ENCODE data around the gene ACP5. TPM values are rescaled to one million over a fixed set of nuclear protein-coding genes. Genes with fewer than 3 reads are reported as not detected.

ACP5 gene
- total and polyA plus RNA-seq, 10 of the 15 experiments (the other 5 are each of a cell fraction or from before 2014, with no cell fraction given) = 1.0 to 73.4 (median 36.8) TPM

- FAIRE-seq = no peak
- Histone ChIP-seq H3K9ac (ENCODE audit: control insufficient read depth, insufficient read depth, low read length) (no peak overlapping the region), H3K27me3 (replicated peaks in 1 of 2; ENCODE audit: control insufficient read depth in 2 of 2, insufficient read depth in 2 of 2, low read length in 1 of 2) (no peaks in the 10 kb centered on the region), H4K20me1 (ENCODE audit: control insufficient read depth, insufficient read depth) (no peaks in the 10 kb centered on the region), H3K27ac (ENCODE audit: control insufficient read depth, insufficient read depth) (no peak overlapping the region), H3K4me3 (no peak overlapping the region), H3K9me3 (replicated peaks; ENCODE audit: control insufficient read depth, insufficient read depth, low read length) (no peaks in the 10 kb centered on the region), H3K36me3 (ENCODE audit: control insufficient read depth in 2 of 2, insufficient read depth in 2 of 2, low read length in 1 of 2) (no peaks in the 10 kb centered on the region), H3K4me1 (ENCODE audit: control insufficient read depth, insufficient read depth, low read length) (peaks cover 15% of the 10 kb centered on the region), H2AFZ (ENCODE audit: control insufficient read depth, low read depth, low read length) (no peak overlapping the region), H3K79me2 (ENCODE audit: control insufficient read depth, insufficient read depth, low read length) (peaks cover 20% of the 10 kb centered on the region), H3K4me2 (ENCODE audit: control insufficient read depth, insufficient read depth) (no peak overlapping the region)
- TF ChIP-seq FOXK2 (IDR thresholded peaks at IDR 0.05) = no peak
- ChIA-PET POLR2A (interaction anchor here (0.5 to 6.8 kb wide), 5 partner anchors 11 to 45 kb away, joined by 3 to 94 read pairs (median 6); no protein-coding TSS in a partner anchor), SMC1A (ENCODE audit: uncharacterized antibody, unreplicated experiment) (interaction anchor here (0.8 to 8.5 kb wide), 5 partner anchors 9 to 234 kb away, joined by 4 to 215 read pairs (median 4); partner anchors contain the start of genes ACP5 and ZNF491), CTCF (interaction anchor here (0.6 to 9.1 kb wide), 6 partner anchors 9 to 27 kb away, joined by 3 to 225 read pairs (median 4); partner anchors contain the start of gene ACP5), RAD21 (ENCODE audit: unreplicated experiment) (interaction anchor here (1.0 to 6.9 kb wide), 3 partner anchors 10 to 22 kb away, joined by 3 to 172 read pairs (median 6); partner anchors contain the start of gene ACP5)
- in situ Hi-C loops (cut with MboI) = no loop called here
- intact Hi-C loops (cut with micrococcal nuclease; ENCODE audit: unreplicated experiment) = loop anchor here (10.0 kb wide), 2 partner anchors 361 to 689 kb away; partner anchors contain the start of genes CARM1 and ZNF700
- WGBS (ENCODE audit: insufficient coverage, insufficient replicate concordance, low lambda C conversion rate, missing lambda C conversion rate) = 97% methylated on average over 8 of the region's 8 CpGs
- DNase-seq (ENCODE audit: low read depth, low spot score) = no peak
- BruUV-seq (replicated peaks) = no TSS peak
- no peak for ATAC-seq
Observed at GRCh38 chr19:11563532-11563931, 13.9 kb downstream of the ACP5 start.

DNA sequence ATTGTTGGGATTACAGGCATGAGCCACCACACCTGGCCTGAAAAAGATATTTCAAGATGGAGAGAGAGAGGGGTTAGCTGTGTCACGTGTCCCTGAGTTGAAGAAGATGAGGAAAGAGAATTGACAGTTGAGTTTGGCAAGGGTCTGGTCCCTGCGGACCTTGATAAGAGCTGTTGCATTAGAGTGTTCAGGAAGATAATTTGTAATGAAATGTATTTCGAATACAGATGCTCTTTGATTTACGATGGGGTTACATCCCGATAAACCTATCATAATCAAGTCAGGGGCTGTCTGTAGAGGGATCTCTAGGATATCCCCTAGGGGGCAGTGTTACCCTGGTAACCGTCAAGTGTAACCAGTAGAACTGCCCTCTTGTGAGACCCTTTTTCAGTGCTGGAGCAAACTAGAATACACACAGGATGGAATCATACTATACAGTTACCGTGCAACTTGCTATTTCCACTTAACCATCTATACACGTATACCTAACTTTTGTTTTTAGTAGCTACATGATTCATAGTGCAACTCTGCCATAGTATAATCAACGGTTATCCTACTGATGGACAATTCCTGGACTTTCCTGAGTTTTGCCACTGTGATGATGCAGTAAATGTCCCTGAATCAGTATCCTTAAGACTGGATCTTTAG lies 16.9 kb downstream of the ACP5 start:
- no TSS peak for BruUV-seq (replicated peaks)
- no peaks in the 10 kb centered on the region for H3K36me3 ChIP-seq (ENCODE audit: control insufficient read depth in 2 of 2, insufficient read depth in 2 of 2, low read length in 1 of 2)
- peak overlapping the region; percentile 83 for H3K4me3 ChIP-seq
- H3K27ac ChIP-seq (ENCODE audit: control insufficient read depth, insufficient read depth) = peak overlapping the region; percentile 60
- ChIA-PET CTCF (interaction anchor here (0.6 to 9.1 kb wide), 18 partner anchors 8 to 405 kb away, joined by 3 to 225 read pairs (median 4); partner anchors contain the start of genes ECSIT, ZNF491 and ZNF763), POLR2A (interaction anchor here (1.2 to 6.8 kb wide), 5 partner anchors 9 to 186 kb away, joined by 3 to 94 read pairs (median 6); partner anchors contain the start of gene SWSAP1), SMC1A (ENCODE audit: uncharacterized antibody, unreplicated experiment) (interaction anchor here (0.8 to 8.5 kb wide), 10 partner anchors 9 to 78 kb away, joined by 3 to 215 read pairs (median 6); partner anchors contain the start of genes ACP5 and ECSIT), RAD21 (ENCODE audit: unreplicated experiment) (interaction anchor here (0.6 to 6.9 kb wide), 12 partner anchors 9 to 1148 kb away, joined by 3 to 172 read pairs (median 4); partner anchors contain the start of genes ECSIT, SWSAP1 and ZNF20)
- intact Hi-C loops (cut with micrococcal nuclease; ENCODE audit: unreplicated experiment) = loop anchor here (1.0 to 10.0 kb wide), 3 partner anchors 27 to 686 kb away; partner anchors contain the start of genes CARM1 and ZNF700
- no peaks in the 10 kb centered on the region for H3K27me3 ChIP-seq (replicated peaks in 1 of 2; ENCODE audit: control insufficient read depth in 2 of 2, insufficient read depth in 2 of 2, low read length in 1 of 2)
- FAIRE-seq = peak; percentile 71
- H4K20me1 ChIP-seq (ENCODE audit: control insufficient read depth, insufficient read depth) = no peaks in the 10 kb centered on the region
- peak; percentile 81 for ATAC-seq
- peaks cover 42% of the 10 kb centered on the region for H3K79me2 ChIP-seq (ENCODE audit: control insufficient read depth, insufficient read depth, low read length)
- DNase-seq (ENCODE audit: low read depth, low spot score) = peak; percentile 83
- H3K9ac ChIP-seq (ENCODE audit: control insufficient read depth, insufficient read depth, low read length) = peak overlapping the region; percentile 61
- H2AFZ ChIP-seq (ENCODE audit: control insufficient read depth, low read depth, low read length) = peak overlapping the region; percentile 36; the same call in 1 of the 2 replicates
- peaks cover 3% of the 10 kb centered on the region for H3K4me1 ChIP-seq (ENCODE audit: control insufficient read depth, insufficient read depth, low read length)
- H3K4me2 ChIP-seq (ENCODE audit: control insufficient read depth, insufficient read depth) = peak overlapping the region; percentile 86
- WGBS (ENCODE audit: insufficient coverage, insufficient replicate concordance, low lambda C conversion rate, missing lambda C conversion rate) = under 1% methylated on average over 9 of the region's 9 CpGs
- in situ Hi-C loops (cut with MboI) = no loop called here
- H3K9me3 ChIP-seq (replicated peaks; ENCODE audit: control insufficient read depth, insufficient read depth, low read length) = no peaks in the 10 kb centered on the region
- TF ChIP-seq SREBF2 (IDR thresholded peaks at IDR 0.05; ENCODE audit: low read length) = no peak
- TF ChIP-seq, protein P1, sequence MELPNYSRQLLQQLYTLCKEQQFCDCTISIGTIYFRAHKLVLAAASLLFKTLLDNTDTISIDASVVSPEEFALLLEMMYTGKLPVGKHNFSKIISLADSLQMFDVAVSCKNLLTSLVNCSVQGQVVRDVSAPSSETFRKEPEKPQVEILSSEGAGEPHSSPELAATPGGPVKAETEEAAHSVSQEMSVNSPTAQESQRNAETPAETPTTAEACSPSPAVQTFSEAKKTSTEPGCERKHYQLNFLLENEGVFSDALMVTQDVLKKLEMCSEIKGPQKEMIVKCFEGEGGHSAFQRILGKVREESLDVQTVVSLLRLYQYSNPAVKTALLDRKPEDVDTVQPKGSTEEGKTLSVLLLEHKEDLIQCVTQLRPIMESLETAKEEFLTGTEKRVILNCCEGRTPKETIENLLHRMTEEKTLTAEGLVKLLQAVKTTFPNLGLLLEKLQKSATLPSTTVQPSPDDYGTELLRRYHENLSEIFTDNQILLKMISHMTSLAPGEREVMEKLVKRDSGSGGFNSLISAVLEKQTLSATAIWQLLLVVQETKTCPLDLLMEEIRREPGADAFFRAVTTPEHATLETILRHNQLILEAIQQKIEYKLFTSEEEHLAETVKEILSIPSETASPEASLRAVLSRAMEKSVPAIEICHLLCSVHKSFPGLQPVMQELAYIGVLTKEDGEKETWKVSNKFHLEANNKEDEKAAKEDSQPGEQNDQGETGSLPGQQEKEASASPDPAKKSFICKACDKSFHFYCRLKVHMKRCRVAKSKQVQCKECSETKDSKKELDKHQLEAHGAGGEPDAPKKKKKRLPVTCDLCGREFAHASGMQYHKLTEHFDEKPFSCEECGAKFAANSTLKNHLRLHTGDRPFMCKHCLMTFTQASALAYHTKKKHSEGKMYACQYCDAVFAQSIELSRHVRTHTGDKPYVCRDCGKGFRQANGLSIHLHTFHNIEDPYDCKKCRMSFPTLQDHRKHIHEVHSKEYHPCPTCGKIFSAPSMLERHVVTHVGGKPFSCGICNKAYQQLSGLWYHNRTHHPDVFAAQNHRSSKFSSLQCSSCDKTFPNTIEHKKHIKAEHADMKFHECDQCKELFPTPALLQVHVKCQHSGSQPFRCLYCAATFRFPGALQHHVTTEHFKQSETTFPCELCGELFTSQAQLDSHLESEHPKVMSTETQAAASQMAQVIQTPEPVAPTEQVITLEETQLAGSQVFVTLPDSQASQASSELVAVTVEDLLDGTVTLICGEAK (IDR thresholded peaks at IDR 0.05; ENCODE audit: borderline replicate concordance) = no peak
- TF ChIP-seq EED (IDR thresholded peaks at IDR 0.05; ENCODE audit: low read depth) = peak; percentile 72
- peak; percentile 88 for TF ChIP-seq JUNB (IDR thresholded peaks at IDR 0.05)
- no peak for TF ChIP-seq MYC (IDR thresholded peaks at IDR 0.05; ENCODE audit: insufficient read depth, insufficient read length, insufficient replicate concordance, low read length, severe bottlenecking)
- TF ChIP-seq DPF2 (IDR thresholded peaks at IDR 0.05) = 0 out of 2 replicates have a peak, but pooled peaks have one; percentile 37
- TF ChIP-seq, protein P2, sequence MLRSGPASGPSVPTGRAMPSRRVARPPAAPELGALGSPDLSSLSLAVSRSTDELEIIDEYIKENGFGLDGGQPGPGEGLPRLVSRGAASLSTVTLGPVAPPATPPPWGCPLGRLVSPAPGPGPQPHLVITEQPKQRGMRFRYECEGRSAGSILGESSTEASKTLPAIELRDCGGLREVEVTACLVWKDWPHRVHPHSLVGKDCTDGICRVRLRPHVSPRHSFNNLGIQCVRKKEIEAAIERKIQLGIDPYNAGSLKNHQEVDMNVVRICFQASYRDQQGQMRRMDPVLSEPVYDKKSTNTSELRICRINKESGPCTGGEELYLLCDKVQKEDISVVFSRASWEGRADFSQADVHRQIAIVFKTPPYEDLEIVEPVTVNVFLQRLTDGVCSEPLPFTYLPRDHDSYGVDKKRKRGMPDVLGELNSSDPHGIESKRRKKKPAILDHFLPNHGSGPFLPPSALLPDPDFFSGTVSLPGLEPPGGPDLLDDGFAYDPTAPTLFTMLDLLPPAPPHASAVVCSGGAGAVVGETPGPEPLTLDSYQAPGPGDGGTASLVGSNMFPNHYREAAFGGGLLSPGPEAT (IDR thresholded peaks at IDR 0.05; ENCODE audit: low read depth) = peak; percentile 66
- peak; percentile 51 for TF ChIP-seq NR2F1 (conservative IDR thresholded peaks at IDR 0.05)
